Astrocyte of the spinal cord (primary cell): ENCODE results near the gene DIP2C.
A peak's percentile ranks its signal among the peaks of the same experiment; 100 is the strongest.
"Not testable (repeated sequence)": the region's sequence is repeated elsewhere in the genome, so short reads cannot be mapped to it uniquely, and the experiment has no call there.

Source experiments
- DNase-seq: peaks from one replicate; pipeline ENCODE4 v3.0.0; 2011; ENCODE audit warnings: low read depth, low spot score
- H3K4me3 ChIP-seq: 2 replicates; pipeline ENCODE4 v1.5.1; 2011; ENCODE audit warnings: low read depth, mild to moderate bottlenecking, low read length, moderate library complexity
- in situ Hi-C: cut with HindIII; loops from 2 replicates; pipeline ENCODE4 v1.10.0; 2017; ENCODE audit warnings: low sequenced_read_pairs
- TF ChIP-seq, protein P1 (sequence below): IDR thresholded peaks from 2 replicates; pipeline ENCODE4 v1.5.1; 2012; ENCODE audit warnings: low read depth, mild to moderate bottlenecking, low read length, inconsistent platforms

Gene DIP2C

DNA sequence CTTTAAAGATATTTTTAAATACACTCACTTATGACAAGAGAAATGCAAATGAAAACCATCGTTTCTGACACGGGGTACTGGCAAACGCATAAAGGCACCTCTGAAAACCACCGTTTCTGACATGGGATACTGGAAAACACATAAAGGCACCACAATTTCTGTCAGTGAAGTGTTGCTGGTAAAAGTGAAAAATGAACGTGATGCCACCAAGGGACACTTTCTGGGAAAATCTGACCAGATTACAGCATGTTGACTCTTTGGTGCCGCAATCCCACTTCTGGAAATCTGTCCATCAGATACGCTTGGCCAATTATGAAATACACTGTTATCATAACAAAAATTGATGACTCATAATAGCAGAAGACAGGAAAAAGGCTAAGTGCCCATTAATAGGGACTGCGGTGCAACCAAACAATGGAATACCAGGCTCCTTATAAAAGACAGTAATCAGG, 422.5 kb downstream of the DIP2C start:
- in situ Hi-C loops = no loop called here
- DNase-seq = no peak
- TF ChIP-seq, protein P1, sequence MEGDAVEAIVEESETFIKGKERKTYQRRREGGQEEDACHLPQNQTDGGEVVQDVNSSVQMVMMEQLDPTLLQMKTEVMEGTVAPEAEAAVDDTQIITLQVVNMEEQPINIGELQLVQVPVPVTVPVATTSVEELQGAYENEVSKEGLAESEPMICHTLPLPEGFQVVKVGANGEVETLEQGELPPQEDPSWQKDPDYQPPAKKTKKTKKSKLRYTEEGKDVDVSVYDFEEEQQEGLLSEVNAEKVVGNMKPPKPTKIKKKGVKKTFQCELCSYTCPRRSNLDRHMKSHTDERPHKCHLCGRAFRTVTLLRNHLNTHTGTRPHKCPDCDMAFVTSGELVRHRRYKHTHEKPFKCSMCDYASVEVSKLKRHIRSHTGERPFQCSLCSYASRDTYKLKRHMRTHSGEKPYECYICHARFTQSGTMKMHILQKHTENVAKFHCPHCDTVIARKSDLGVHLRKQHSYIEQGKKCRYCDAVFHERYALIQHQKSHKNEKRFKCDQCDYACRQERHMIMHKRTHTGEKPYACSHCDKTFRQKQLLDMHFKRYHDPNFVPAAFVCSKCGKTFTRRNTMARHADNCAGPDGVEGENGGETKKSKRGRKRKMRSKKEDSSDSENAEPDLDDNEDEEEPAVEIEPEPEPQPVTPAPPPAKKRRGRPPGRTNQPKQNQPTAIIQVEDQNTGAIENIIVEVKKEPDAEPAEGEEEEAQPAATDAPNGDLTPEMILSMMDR = no peak
- H3K4me3 ChIP-seq = no peak overlapping the region

DNA sequence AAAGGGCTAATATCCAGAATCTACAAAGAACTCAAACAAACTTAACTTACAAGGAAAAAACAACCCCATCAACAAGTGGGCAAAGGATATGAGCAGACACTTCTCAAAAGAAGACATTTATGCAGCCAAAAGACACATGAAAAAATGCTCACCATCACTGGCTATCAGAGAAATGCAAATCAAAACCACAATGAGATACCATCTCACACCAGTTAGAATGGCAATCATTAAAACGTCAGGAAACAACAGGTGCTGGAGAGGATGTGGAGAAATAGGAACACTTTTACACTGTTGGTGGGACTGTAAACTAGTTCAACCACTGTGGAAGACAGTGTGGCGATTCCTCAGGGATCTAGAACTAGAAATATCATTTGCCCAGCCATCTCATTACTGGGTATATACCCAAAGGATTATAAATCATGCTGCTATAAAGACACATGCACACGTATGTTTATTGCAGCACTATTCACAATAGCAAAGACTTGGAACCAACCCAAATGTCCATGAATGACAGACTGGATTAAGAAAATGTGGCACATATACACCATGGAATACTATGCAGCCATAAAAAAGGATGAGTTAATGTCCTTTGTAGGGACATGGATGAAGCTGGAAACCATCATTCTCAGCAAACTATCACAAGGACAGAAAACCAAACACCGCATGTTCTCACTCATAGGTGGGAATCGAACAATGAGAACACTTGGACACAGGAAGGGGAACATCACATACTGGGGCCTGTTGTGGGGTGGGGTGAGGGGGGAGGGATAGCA, 423.5 kb downstream of the DIP2C start:
- in situ Hi-C loops, H3K4me3 ChIP-seq, DNase-seq: not testable (repeated sequence)

DNA sequence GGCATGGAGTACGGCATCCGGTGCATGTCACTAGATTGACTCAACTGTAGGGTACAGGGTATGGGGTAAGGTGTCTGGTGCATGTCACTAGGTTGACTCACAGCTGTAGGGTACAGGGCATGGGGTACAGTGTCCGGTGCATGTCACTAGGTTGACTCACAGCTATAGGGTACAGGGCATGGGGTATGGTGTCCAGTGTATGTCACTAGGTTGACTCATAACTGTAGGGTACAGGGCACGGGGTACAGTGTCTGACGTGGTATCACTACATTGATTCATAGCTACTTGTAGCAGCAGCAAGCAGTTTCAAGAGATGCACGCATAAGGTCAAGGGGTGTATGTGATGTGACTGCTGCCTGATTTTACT, 424.4 kb downstream of the DIP2C start:
- in situ Hi-C loops, DNase-seq, H3K4me3 ChIP-seq: not testable (repeated sequence)

DNA sequence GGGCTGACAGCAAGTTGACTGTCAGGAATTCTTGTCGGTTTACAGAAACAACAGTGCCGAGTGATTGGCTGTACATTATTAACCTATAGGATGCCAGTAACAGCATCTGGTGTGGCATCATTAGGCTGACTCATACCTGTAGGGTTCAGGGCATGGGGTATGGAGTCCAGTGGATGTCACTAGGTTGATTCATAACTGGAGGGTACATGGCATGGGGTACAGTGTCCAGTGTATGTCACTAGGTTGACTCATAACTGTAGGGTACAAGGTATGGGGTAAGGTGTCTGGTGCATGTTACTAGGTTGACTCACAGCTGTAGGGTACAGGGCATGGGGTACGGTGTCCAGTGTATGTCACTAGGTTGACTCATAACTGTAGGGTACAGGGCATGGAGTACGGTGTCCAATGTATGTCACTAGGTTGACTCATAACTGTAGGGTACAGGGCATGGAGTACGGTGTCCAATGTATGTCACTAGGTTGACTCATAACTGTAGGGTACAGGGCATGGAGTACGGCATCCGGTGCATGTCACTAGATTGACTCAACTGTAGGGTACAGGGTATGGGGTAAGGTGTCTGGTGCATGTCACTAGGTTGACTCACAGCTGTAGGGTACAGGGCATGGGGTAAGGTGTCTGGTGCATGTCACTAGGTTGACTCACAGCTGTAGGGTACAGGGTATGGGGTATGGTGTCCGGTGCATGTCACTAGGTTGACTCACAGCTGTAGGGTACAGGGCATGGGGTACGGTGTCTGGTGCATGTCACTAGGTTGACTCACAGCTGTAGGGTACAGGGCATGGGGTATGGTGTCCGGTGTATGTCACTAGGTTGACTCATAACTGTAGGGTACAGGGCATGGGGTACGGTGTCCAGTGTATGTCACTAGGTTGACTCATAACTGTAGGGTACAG, 425.1 kb downstream of the DIP2C start:
- H3K4me3 ChIP-seq, DNase-seq, in situ Hi-C loops: not testable (repeated sequence)

DNA sequence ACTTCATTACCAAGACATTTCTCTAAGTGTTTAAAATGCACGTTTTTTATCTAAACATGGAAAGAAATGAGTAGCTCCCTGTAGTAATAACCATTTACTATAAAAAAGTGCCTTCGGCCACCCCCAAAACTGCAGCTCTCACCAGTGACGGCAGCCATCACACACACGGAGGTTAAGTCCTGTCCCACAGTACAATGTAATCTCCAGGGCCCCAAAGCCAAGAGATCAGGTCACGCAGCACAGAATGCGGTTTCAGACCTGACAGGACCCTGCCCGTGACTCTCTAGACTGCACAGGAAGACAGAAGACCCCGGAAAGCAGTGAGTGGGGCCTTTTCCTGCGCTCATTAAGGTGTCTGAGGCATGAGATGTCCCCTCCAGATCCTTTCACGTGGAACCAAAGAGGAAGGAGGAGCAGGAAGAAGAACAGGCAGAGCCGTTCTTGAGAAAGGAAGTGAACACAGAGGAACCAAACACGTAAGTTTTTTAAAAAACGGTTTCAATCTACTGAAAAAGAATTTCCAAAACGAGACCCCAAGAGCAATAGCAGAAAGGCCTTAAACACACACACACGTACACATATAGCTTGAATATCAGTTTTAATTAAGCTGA, 428.5 kb downstream of the DIP2C start:
- H3K4me3 ChIP-seq = no peak overlapping the region
- no peak for DNase-seq
- in situ Hi-C loops = no loop called here
- TF ChIP-seq, protein P1 = no peak

DNA sequence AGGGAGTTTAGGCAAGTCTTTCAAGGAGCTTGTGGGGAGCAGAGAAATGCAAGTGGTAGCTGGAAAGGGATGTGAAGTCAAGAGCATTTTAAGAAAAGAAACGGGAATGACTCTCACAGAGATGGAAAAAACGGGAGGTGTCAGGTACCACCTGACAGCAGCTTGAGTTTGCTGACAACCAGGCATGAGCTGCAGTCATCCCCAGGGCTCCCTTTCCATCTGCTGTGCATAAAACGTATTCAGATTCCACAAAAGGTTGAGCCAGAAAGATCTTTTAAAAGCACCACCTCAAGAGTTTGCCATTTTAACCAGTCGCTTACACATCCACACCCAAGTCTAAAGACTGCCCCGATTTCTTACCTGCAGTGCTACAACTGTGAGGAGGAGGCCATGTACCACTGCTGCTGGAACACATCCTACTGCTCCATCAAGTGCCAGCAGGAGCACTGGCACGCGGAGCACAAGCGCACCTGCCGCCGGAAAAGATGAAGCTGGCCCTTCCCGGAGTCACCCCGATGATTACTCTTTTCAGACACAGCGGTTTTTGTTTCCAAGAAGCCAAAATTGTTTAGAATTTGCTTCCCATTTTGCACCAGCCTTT, 437.4 kb downstream of the DIP2C start:
- in situ Hi-C loops = no loop called here
- TF ChIP-seq, protein P1 = no peak

DNA sequence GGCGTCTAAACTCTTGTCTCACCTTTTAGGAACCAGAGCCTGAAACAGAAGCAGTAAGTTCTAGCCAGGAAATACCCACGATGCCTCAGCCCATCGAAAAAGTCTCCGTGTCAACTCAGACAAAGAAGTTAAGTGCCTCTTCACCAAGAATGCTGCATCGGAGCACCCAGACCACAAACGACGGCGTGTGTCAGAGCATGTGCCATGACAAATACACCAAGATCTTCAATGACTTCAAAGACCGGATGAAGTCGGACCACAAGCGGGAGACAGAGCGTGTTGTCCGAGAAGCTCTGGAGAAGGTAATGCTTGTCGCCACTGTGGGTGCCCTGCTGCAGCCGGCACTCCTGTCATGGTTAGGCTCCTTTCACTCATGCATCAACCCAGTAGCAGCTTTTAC, 441.2 kb downstream of the DIP2C start:
- DNase-seq = peak; percentile 8
- in situ Hi-C loops = no loop called here
- H3K4me3 ChIP-seq = no peak overlapping the region
- TF ChIP-seq, protein P1 = no peak

More for the DNA sequence above, 437.4 kb downstream of the DIP2C start:
- no peak for DNase-seq
- H3K4me3 ChIP-seq = no peak overlapping the region
